SK-N-SH (cell line): ENCODE results near the gene SIK2. TPM values are rescaled to one million over a fixed set of nuclear protein-coding genes. Genes with fewer than 3 reads are reported as not detected.

Experiments
- CTCF ChIA-PET: fragments of 300-600, 350-600 bp; formaldehyde crosslinking; extraction: SDS; loops from one replicate; lab custom pipeline; 2021; lab: Yijun Ruan, JAX
- POLR2A ChIA-PET: fragments of 350-600 bp; sonication (Branson Sonifier 250); formaldehyde crosslinking; extraction: SDS; loops from one replicate; lab custom pipeline; 2020; ENCODE audit warnings: antibody characterized with exemption, inconsistent platforms; lab: Yijun Ruan, JAX
- DNase-seq: peaks from one replicate; pipeline ENCODE4 v3.0.0; 2012
- H2AFZ ChIP-seq: fragments of 200-600 bp; sonication (generic); 2 replicates; pipeline ENCODE4 v1.8.1; 2016; ENCODE audit warnings: antibody characterized with exemption, mild to moderate bottlenecking, low read depth
- H3F3A ChIP-seq: fragments of 200-600 bp; sonication (generic); replicated peaks from 2 replicates; pipeline ENCODE3; 2016; ENCODE audit warnings: antibody characterized with exemption, mild to moderate bottlenecking; ENCODE audit not compliant: insufficient read depth
- H3K27ac ChIP-seq, 2 experiments: fragments of 200-500 bp in 1 of 2; fragments of 200-600 bp in 1 of 2; sonication (Bioruptor generic) in 1 of 2; sonication (generic), shearing (Covaris generic) in 1 of 2; 2 replicates each; pipeline versions ENCODE4 v1.5.1 to v1.6.1; 2014 to 2016; ENCODE audit warnings: low read depth in 2 of 2, inconsistent platforms in 1 of 2, low read length in 1 of 2, mild to moderate bottlenecking in 1 of 2, mixed read lengths in 1 of 2
- H3K27me3 ChIP-seq: fragments of 200-600 bp; sonication (generic), shearing (Covaris generic); 2 replicates; pipeline ENCODE4 v1.6.1; 2016; ENCODE audit warnings: mixed run types; ENCODE audit not compliant: insufficient read depth
- H3K36me3 ChIP-seq, 2 experiments: fragments of 200-500 bp in 1 of 2; fragments of 200-600 bp in 1 of 2; sonication (Bioruptor generic) in 1 of 2; sonication (generic) in 1 of 2; replicated peaks in 1 of 2; 2 replicates each; pipeline versions ENCODE3 to v1.5.1; 2014 to 2016; ENCODE audit warnings: low read length in 1 of 2, mild to moderate bottlenecking in 1 of 2; ENCODE audit not compliant: insufficient read depth in 2 of 2, control insufficient read depth in 1 of 2
- H3K4me1 ChIP-seq, 2 experiments: fragments of 200-500 bp in 1 of 2; fragments of 200-600 bp in 1 of 2; sonication (Bioruptor generic) in 1 of 2; sonication (generic), shearing (Covaris generic) in 1 of 2; 2 replicates each; pipeline versions ENCODE4 v1.5.1 to v1.6.1; 2014 to 2016; ENCODE audit warnings: low read depth in 1 of 2, low read length in 1 of 2, mixed run types in 1 of 2; ENCODE audit not compliant: insufficient read depth in 2 of 2, control insufficient read depth in 1 of 2
- H3K4me2 ChIP-seq: fragments of 200-600 bp; sonication (generic), shearing (Covaris generic); 2 replicates; pipeline ENCODE4 v1.6.1; 2017; ENCODE audit warnings: mixed run types
- H3K4me3 ChIP-seq, 2 experiments: fragments of 200-500 bp in 1 of 2; fragments of 200-600 bp in 1 of 2; sonication (Bioruptor generic) in 1 of 2; sonication (generic), shearing (Covaris generic) in 1 of 2; 2 replicates each; pipeline versions ENCODE4 v1.5.1 to v1.8.1; 2014 to 2016; ENCODE audit warnings: low read depth in 2 of 2, inconsistent platforms in 1 of 2, low read length in 1 of 2, mild to moderate bottlenecking in 1 of 2, mixed read lengths in 1 of 2, moderate library complexity in 1 of 2
- H3K79me2 ChIP-seq: fragments of 200-600 bp; sonication (generic); 2 replicates; pipeline ENCODE4 v1.8.1; 2017; ENCODE audit warnings: mild to moderate bottlenecking; ENCODE audit not compliant: insufficient read depth
- H3K9ac ChIP-seq: fragments of 200-600 bp; sonication (generic); 2 replicates; pipeline ENCODE4 v1.6.1; 2017; ENCODE audit warnings: mixed run types
- H3K9me2 ChIP-seq: fragments of 200-600 bp; sonication (generic); 2 replicates; pipeline ENCODE4 v1.6.1; 2017; ENCODE audit warnings: mixed run types
- H3K9me3 ChIP-seq: fragments of 200-600 bp; sonication (generic); 2 replicates; pipeline ENCODE4 v1.6.1; 2017; ENCODE audit warnings: mixed run types, mild to moderate bottlenecking, moderate library complexity
- H4K20me1 ChIP-seq: fragments of 200-600 bp; sonication (generic); 2 replicates; pipeline ENCODE4 v1.6.1; 2017; ENCODE audit warnings: mild to moderate bottlenecking, mixed run types; ENCODE audit not compliant: insufficient read depth
- CHD2 ChIP-seq: fragments of 150-350 bp; IDR thresholded peaks from 2 replicates; pipeline ENCODE4 v1.6.1; 2018; ENCODE audit warnings: low read length; ENCODE audit not compliant: partially characterized antibody
- ELF1 ChIP-seq: IDR thresholded peaks from 2 replicates; pipeline ENCODE4 v1.4.0; 2012
- EP300 ChIP-seq, 2 experiments: IDR thresholded peaks; 2 replicates each; pipeline versions ENCODE4 v1.4.0 to v1.6.1; 2012; ENCODE audit warnings: borderline replicate concordance in 1 of 2, low read depth in 1 of 2, low read length in 1 of 2
- FOSL2 ChIP-seq: IDR thresholded peaks from 2 replicates; pipeline ENCODE4 v1.4.0; 2012; ENCODE audit warnings: low read depth, mild to moderate bottlenecking, moderate library complexity, borderline replicate concordance
- FOXJ3 ChIP-seq: sonication (generic); formaldehyde crosslinking; IDR thresholded peaks from 2 replicates; pipeline ENCODE4 v1.5.1; 2020; ENCODE audit warnings: mild to moderate bottlenecking, missing genetic modification reagents
- FOXM1 ChIP-seq: IDR thresholded peaks from 2 replicates; pipeline ENCODE4 v1.4.0; 2012; ENCODE audit warnings: low read depth, mild to moderate bottlenecking
- GABPA ChIP-seq: IDR thresholded peaks from 2 replicates; pipeline ENCODE4 v1.4.0; 2012; ENCODE audit warnings: low read depth, mild to moderate bottlenecking
- GATA2 ChIP-seq: sonication (generic); formaldehyde crosslinking; IDR thresholded peaks from 2 replicates; pipeline ENCODE4 v1.5.0; 2020; ENCODE audit warnings: mild to moderate bottlenecking, missing genetic modification reagents
- JUND ChIP-seq: IDR thresholded peaks from 2 replicates; pipeline ENCODE4 v1.4.0; 2012
- MXI1 ChIP-seq: IDR thresholded peaks from 2 replicates; pipeline ENCODE4 v1.6.1; 2012; ENCODE audit warnings: mild to moderate bottlenecking, low read depth, low read length, improper control_type of control experiment
- NRF1 ChIP-seq: IDR thresholded peaks from 2 replicates; pipeline ENCODE4 v1.6.1; 2012; ENCODE audit warnings: low read depth, mild to moderate bottlenecking, low read length
- RAD21 ChIP-seq: IDR thresholded peaks from 2 replicates; pipeline ENCODE4 v1.6.1; 2012; ENCODE audit warnings: mild to moderate bottlenecking, low read length
- RCOR1 ChIP-seq: fragments of 150-350 bp; IDR thresholded peaks from 2 replicates; pipeline ENCODE4 v1.6.1; 2017; ENCODE audit warnings: antibody characterized with exemption, low read length
- RFX5 ChIP-seq: IDR thresholded peaks from 2 replicates; pipeline ENCODE4 v1.6.1; 2012; ENCODE audit warnings: mild to moderate bottlenecking, improper control_type of control experiment, low read length
- RXRA ChIP-seq: IDR thresholded peaks from 2 replicates; pipeline ENCODE4 v1.4.0; 2012; ENCODE audit warnings: low read depth, mild to moderate bottlenecking, borderline replicate concordance
- SIN3A ChIP-seq: IDR thresholded peaks from 2 replicates; pipeline ENCODE4 v1.6.1; 2012; ENCODE audit warnings: low read depth, mild to moderate bottlenecking, low read length, moderate library complexity, borderline replicate concordance
- SMC3 ChIP-seq: IDR thresholded peaks from 2 replicates; pipeline ENCODE4 v1.6.1; 2012; ENCODE audit warnings: low read depth, low read length, improper control_type of control experiment
- TCF12 ChIP-seq: IDR thresholded peaks from 2 replicates; pipeline ENCODE4 v1.4.0; 2012
- TEAD4 ChIP-seq: IDR thresholded peaks from 2 replicates; pipeline ENCODE4 v1.4.0; 2012; ENCODE audit warnings: mild to moderate bottlenecking, borderline replicate concordance; ENCODE audit not compliant: insufficient read depth
- WGBS: methylation state at CpG from one replicate; pipeline ENCODE4 v1.1.6; 2017; ENCODE audit warnings: low lambda C conversion rate; 5-methylcytosine and 5-hydroxymethylcytosine counted together
- polyA plus RNA-seq, 3 experiments: library from polyadenylated mRNA; depleted of rRNA; stranded (reverse); fragments of >200 nt; gene quantifications; 2 replicates each; pipeline ENCODE4 v1.2.3, GENCODE V29; 2012
- TF ChIP-seq, protein P1 (sequence below): fragments of 150-350 bp; IDR thresholded peaks from 2 replicates; pipeline ENCODE4 v1.6.1; 2017; ENCODE audit warnings: antibody characterized with exemption, low read length, low read depth, borderline replicate concordance
- TF ChIP-seq, protein P2 (sequence below): fragments of 150-350 bp; IDR thresholded peaks from 2 replicates; pipeline ENCODE4 v1.6.1; 2016; ENCODE audit warnings: mild to moderate bottlenecking, low read depth, low read length
- TF ChIP-seq, protein P3 (sequence below): IDR thresholded peaks from 2 replicates; pipeline ENCODE4 v1.4.0; 2012; ENCODE audit warnings: low read depth, borderline replicate concordance
- TF ChIP-seq, protein P4 (sequence below): IDR thresholded peaks from 2 replicates; pipeline ENCODE4; 2012
- TF ChIP-seq, protein P5 (sequence below): IDR thresholded peaks from 2 replicates; pipeline ENCODE4 v1.4.0; 2012; ENCODE audit warnings: low read depth
- TF ChIP-seq, protein P6 (sequence below): IDR thresholded peaks from 2 replicates; pipeline ENCODE4 v1.4.0; 2012; ENCODE audit warnings: low read depth, borderline replicate concordance
- TF ChIP-seq, protein P7 (sequence below): fragments of 200-600 bp; sonication (generic); IDR thresholded peaks from 2 replicates; pipeline ENCODE4 v1.6.1; 2017; ENCODE audit warnings: antibody characterized with exemption, mild to moderate bottlenecking, moderate library complexity

Gene SIK2
- polyA plus RNA-seq, 1 of the 3 experiments (the other 2 are of a cell fraction) = 8.9 TPM

DNA sequence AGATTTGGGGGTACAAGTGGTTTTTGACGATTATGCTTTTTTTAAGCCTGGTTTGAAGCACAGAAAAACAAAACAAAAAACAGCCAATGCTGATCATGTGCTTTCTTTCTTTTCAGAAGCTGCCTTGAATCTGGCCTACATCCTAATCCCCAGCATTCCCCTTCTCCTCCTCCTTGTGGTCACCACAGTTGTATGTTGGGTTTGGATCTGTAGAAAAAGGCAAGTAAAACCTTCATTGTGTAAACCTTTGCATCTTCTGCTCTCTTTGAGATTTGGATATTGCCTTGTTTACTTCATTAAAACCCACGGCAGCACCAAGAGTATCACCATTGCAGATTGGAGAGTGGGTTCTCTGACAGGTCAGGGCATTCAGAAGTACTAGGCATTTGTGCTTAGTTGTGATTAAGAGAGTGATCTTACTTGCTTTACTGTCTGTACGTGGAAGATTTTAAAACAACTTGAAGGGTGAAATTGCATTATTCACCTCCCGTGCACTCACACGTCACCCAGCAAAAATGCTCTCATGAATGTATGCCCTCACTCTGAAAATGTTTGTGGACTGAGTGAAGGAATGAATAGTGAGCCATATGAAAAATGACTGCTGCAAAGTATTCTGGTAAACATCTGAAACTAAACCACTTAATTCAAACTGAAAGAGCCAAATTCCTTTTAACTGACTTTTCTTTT lies 44.7 kb upstream of the SIK2 start:
- H3K9me2 ChIP-seq = no peaks in the 10 kb centered on the region
- DNase-seq = no peak
- no peaks in the 10 kb centered on the region for H4K20me1 ChIP-seq
- H3K4me2 ChIP-seq = peak overlapping the region; percentile 36
- peaks cover 93% of the 10 kb centered on the region for H3F3A ChIP-seq
- WGBS = 14% methylated on average over 5 of the region's 5 CpGs
- peak overlapping the region; percentile 71 for H3K9ac ChIP-seq
- no peak overlapping the region for H2AFZ ChIP-seq
- H3K79me2 ChIP-seq = peaks cover 18% of the 10 kb centered on the region; the same call in 1 of the 2 replicates
- H3K27ac ChIP-seq = peak overlapping the region; percentile 95 to 99
- H3K36me3 ChIP-seq = peaks cover 42 to 76% of the 10 kb centered on the region in 2 experiments
- peaks cover 16 to 57% of the 10 kb centered on the region in 2 experiments for H3K4me1 ChIP-seq
- CTCF ChIA-PET = interaction anchor here (0.6 kb wide), 1 partner anchor 107 kb away, joined by 3 read pairs; no protein-coding TSS in a partner anchor
- no peaks in the 10 kb centered on the region for H3K27me3 ChIP-seq
- no peak overlapping the region for H3K4me3 ChIP-seq
- POLR2A ChIA-PET = no interaction called here
- no peaks in the 10 kb centered on the region for H3K9me3 ChIP-seq
- TF ChIP-seq EP300 (IDR thresholded peaks at IDR 0.05; ENCODE audit: borderline replicate concordance in 1 of 2, low read depth in 1 of 2, low read length in 1 of 2) (peak; percentile 90 to 100), RAD21 (no peak), FOXM1 (peak; percentile 98), GATA2 (CRISPR knock-in tag) (no peak), RXRA (peak; percentile 99), RCOR1 (no peak), SIN3A (peak; percentile 76; the same call in 1 of the 2 replicates), RFX5 (no peak), GABPA (no peak), NRF1 (no peak), FOSL2 (peak; percentile 99), TCF12 (peak; percentile 100), JUND (peak; percentile 100), CHD2 (no peak), FOXJ3 (CRISPR knock-in tag) (no peak), TEAD4 (peak; percentile 100), SMC3 (no peak), ELF1 (peak; percentile 47; the same call in 1 of the 2 replicates), MXI1 (no peak)
- TF ChIP-seq, protein P1, sequence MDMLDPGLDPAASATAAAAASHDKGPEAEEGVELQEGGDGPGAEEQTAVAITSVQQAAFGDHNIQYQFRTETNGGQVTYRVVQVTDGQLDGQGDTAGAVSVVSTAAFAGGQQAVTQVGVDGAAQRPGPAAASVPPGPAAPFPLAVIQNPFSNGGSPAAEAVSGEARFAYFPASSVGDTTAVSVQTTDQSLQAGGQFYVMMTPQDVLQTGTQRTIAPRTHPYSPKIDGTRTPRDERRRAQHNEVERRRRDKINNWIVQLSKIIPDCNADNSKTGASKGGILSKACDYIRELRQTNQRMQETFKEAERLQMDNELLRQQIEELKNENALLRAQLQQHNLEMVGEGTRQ = no peak
- TF ChIP-seq, protein P2, sequence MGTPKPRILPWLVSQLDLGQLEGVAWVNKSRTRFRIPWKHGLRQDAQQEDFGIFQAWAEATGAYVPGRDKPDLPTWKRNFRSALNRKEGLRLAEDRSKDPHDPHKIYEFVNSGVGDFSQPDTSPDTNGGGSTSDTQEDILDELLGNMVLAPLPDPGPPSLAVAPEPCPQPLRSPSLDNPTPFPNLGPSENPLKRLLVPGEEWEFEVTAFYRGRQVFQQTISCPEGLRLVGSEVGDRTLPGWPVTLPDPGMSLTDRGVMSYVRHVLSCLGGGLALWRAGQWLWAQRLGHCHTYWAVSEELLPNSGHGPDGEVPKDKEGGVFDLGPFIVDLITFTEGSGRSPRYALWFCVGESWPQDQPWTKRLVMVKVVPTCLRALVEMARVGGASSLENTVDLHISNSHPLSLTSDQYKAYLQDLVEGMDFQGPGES = no peak
- TF ChIP-seq, protein P3, sequence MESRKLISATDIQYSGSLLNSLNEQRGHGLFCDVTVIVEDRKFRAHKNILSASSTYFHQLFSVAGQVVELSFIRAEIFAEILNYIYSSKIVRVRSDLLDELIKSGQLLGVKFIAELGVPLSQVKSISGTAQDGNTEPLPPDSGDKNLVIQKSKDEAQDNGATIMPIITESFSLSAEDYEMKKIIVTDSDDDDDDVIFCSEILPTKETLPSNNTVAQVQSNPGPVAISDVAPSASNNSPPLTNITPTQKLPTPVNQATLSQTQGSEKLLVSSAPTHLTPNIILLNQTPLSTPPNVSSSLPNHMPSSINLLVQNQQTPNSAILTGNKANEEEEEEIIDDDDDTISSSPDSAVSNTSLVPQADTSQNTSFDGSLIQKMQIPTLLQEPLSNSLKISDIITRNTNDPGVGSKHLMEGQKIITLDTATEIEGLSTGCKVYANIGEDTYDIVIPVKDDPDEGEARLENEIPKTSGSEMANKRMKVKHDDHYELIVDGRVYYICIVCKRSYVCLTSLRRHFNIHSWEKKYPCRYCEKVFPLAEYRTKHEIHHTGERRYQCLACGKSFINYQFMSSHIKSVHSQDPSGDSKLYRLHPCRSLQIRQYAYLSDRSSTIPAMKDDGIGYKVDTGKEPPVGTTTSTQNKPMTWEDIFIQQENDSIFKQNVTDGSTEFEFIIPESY = peak; percentile 89
- TF ChIP-seq, protein P4, sequence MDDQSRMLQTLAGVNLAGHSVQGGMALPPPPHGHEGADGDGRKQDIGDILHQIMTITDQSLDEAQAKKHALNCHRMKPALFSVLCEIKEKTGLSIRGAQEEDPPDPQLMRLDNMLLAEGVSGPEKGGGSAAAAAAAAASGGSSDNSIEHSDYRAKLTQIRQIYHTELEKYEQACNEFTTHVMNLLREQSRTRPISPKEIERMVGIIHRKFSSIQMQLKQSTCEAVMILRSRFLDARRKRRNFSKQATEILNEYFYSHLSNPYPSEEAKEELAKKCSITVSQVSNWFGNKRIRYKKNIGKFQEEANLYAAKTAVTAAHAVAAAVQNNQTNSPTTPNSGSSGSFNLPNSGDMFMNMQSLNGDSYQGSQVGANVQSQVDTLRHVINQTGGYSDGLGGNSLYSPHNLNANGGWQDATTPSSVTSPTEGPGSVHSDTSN = peak; percentile 99
- TF ChIP-seq, protein P5, sequence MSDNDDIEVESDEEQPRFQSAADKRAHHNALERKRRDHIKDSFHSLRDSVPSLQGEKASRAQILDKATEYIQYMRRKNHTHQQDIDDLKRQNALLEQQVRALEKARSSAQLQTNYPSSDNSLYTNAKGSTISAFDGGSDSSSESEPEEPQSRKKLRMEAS = peak; percentile 79
- TF ChIP-seq, protein P6, sequence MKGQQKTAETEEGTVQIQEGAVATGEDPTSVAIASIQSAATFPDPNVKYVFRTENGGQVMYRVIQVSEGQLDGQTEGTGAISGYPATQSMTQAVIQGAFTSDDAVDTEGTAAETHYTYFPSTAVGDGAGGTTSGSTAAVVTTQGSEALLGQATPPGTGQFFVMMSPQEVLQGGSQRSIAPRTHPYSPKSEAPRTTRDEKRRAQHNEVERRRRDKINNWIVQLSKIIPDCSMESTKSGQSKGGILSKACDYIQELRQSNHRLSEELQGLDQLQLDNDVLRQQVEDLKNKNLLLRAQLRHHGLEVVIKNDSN = 0 out of 2 replicates have a peak, but pooled peaks have one; percentile 19
- TF ChIP-seq, protein P7, sequence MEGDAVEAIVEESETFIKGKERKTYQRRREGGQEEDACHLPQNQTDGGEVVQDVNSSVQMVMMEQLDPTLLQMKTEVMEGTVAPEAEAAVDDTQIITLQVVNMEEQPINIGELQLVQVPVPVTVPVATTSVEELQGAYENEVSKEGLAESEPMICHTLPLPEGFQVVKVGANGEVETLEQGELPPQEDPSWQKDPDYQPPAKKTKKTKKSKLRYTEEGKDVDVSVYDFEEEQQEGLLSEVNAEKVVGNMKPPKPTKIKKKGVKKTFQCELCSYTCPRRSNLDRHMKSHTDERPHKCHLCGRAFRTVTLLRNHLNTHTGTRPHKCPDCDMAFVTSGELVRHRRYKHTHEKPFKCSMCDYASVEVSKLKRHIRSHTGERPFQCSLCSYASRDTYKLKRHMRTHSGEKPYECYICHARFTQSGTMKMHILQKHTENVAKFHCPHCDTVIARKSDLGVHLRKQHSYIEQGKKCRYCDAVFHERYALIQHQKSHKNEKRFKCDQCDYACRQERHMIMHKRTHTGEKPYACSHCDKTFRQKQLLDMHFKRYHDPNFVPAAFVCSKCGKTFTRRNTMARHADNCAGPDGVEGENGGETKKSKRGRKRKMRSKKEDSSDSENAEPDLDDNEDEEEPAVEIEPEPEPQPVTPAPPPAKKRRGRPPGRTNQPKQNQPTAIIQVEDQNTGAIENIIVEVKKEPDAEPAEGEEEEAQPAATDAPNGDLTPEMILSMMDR = peak; percentile 15
